Gastrocnemius medialis (tissue), 4 donors: ENCODE measurements around the gene ADD3. TPM values are rescaled to one million over a fixed set of nuclear protein-coding genes. Genes with fewer than 3 reads are reported as not detected.
A peak's percentile ranks its signal among the peaks of the same experiment; 100 is the strongest.

Experiments
- ATAC-seq, 2 donors: fragments of 150-250 bp; one replicate each; pipeline ENCODE4 v1.9.1; 2016
- DNase-seq, 2 donors: peaks; one replicate each; pipeline ENCODE4 v3.0.0-alpha.2; 2019
- H3K27ac ChIP-seq, 4 donors: fragments of 200-600 bp; sonication (generic); 1 replicate in 1 of 4; 2 replicates in 3 of 4; pipeline ENCODE4 v1.5.1; 2016 to 2018; ENCODE audit warnings: mild to moderate bottlenecking in 2 of 4, moderate library complexity in 1 of 4
- H3K27me3 ChIP-seq, 3 donors: fragments of 200-600 bp; sonication (generic) in 2 of 3; 1 replicate in 1 of 3; 2 replicates in 2 of 3; pipeline versions ENCODE4 v1.5.1 to v1.6.0; 2016 to 2019; ENCODE audit warnings: mild to moderate bottlenecking in 1 of 3, moderate library complexity in 1 of 3
- H3K36me3 ChIP-seq, 2 donors: fragments of 200-600 bp; sonication (generic) in 1 of 2; one replicate each; pipeline ENCODE4 v1.5.1; 2017 to 2018
- H3K4me1 ChIP-seq, 2 donors: fragments of 200-600 bp; sonication (generic) in 1 of 2; one replicate each; pipeline ENCODE4 v1.5.1; 2016 to 2017; ENCODE audit warnings: mild to moderate bottlenecking in 2 of 2
- H3K4me3 ChIP-seq, 4 donors: fragments of 200-600 bp; sonication (generic) in 3 of 4; 1 replicate in 1 of 4; 2 replicates in 3 of 4; pipeline ENCODE4 v1.5.1; 2016 to 2019; ENCODE audit warnings: mild to moderate bottlenecking in 2 of 4
- H3K9me3 ChIP-seq, 3 donors: fragments of 200-600 bp; sonication (generic) in 2 of 3; 1 replicate in 1 of 3; 2 replicates in 2 of 3; pipeline ENCODE4 v1.5.1; 2016 to 2019
- CTCF ChIP-seq, 5 experiments: fragments of 450-650 bp in 3 of 5; fragments of 200-600 bp in 2 of 5; sonication (generic) in 2 of 5; IDR thresholded peaks in 4 of 5; conservative IDR thresholded peaks in 1 of 5; 1 replicate in 4 of 5; 2 replicates in 1 of 5; pipeline ENCODE4 v1.5.1; 2016 to 2019; ENCODE audit warnings: antibody characterized with exemption in 5 of 5, mild to moderate bottlenecking in 3 of 5, moderate library complexity in 3 of 5
- POLR2A ChIP-seq, 2 donors: fragments of 450-650 bp; IDR thresholded peaks; one replicate each; pipeline ENCODE4 v1.6.1; 2017; ENCODE audit warnings: antibody characterized with exemption in 2 of 2, mild to moderate bottlenecking in 2 of 2, moderate library complexity in 2 of 2
- in situ Hi-C, 4 donors: fragments of 200-750 bp; cut with MboI; loops; one replicate each; pipeline versions ENCODE4 v1.15.0 to v1.8.0; 2017; ENCODE audit warnings: low sequenced_read_pairs in 4 of 4
- intact Hi-C: fragments of 100-400 bp; cut with DNase I; formaldehyde crosslinking; loops from one replicate; pipeline ENCODE4 v1.15.1; 2023; ENCODE audit warnings: low total_unique reads
- total RNA-seq, 4 donors: library from RNA; depleted of rRNA; stranded (reverse); fragments of >200 nt; gene quantifications; one replicate each; pipeline versions ENCODE4 v1.1.0 to v1.2.3, GENCODE V29; 2016

The ADD3 gene
- total RNA-seq, 4 donors from 2014 or later = 16.0 to 31.3 (median 18.4) TPM

DNA sequence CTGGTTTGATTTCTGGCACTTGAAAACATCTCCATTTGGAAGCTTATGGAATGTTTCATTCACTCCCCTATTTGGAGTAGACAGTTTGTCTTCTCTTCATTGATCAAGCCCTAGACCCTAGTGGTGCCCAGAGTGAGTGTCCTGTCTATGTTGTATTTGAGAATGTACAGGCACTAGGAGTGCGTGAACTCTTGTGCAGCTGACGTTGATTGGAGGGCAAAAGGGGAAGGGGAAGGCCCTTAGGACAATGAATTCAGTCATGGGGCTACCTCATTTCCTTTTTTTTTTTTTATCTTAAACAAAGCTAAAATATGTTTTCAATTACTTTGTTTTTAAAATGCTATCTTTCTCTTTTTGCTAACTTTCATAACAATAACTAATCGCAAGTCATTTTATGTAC, 66.5 kb downstream of the ADD3 start:
- no peaks in the 10 kb centered on the region for H3K9me3 ChIP-seq
- H3K36me3 ChIP-seq = no peaks in the 10 kb centered on the region
- H3K27ac ChIP-seq = peak overlapping the region in 2 of 4 donors; percentile 45
- DNase-seq = no peak
- no peak overlapping the region for H3K4me3 ChIP-seq
- in situ Hi-C loops = no loop called here
- peaks cover 41 to 49% of the 10 kb centered on the region in 2 donors for H3K4me1 ChIP-seq
- intact Hi-C loops = no loop called here
- ATAC-seq = no peak
- no peak for TF ChIP-seq POLR2A (IDR thresholded peaks at IDR 0.05)
- TF ChIP-seq CTCF (IDR thresholded peaks at IDR 0.05 in 4 of 5, conservative IDR thresholded peaks at IDR 0.05 in 1 of 5) = no peak
- no peaks in the 10 kb centered on the region for H3K27me3 ChIP-seq

- TF ChIP-seq CTCF (IDR thresholded peaks at IDR 0.05 in 4 of 5, conservative IDR thresholded peaks at IDR 0.05 in 1 of 5) (no peak), POLR2A (IDR thresholded peaks at IDR 0.05) (no peak)
- Histone ChIP-seq H3K4me3 (no peak overlapping the region), H3K27me3 (no peaks in the 10 kb centered on the region), H3K4me1 (peaks cover 39 to 42% of the 10 kb centered on the region in 2 donors), H3K9me3 (no peaks in the 10 kb centered on the region), H3K27ac (peak overlapping the region; percentile 43 to 67 (median 45)), H3K36me3 (no peaks in the 10 kb centered on the region)
- intact Hi-C loops (loop anchor here (5.0 kb wide), 1 partner anchor 68 kb away; the partner anchor contains the start of gene ADD3), in situ Hi-C loops (no loop called here)
- ATAC-seq (peak; percentile 48 to 66), DNase-seq (no peak)
Measured at GRCh38 chr10:110074758-110075671, 67.2 kb downstream of the ADD3 start.

DNA sequence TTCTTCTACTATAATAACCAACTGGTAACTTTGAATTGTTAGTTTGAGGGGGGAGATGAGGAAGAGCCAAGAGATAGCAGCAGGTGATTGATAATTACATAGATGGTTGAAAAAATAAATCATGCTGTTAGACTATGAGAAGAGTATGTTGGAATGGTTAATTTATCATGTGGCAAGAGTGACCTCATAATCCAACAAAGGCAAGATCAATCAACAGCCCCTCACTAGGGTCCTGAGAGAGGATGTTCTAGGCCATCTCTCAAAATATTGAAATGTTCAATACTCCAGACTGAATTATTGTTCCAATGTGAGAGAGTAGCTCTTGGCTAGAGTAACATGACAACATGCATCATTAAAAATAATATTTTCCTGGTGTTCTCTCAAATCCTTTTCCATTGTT, 67.9 kb downstream of the ADD3 start:
- in situ Hi-C loops (no loop called here), intact Hi-C loops (loop anchor here (5.0 kb wide), 1 partner anchor 68 kb away; the partner anchor contains the start of gene ADD3)
- Histone ChIP-seq H3K9me3 (no peaks in the 10 kb centered on the region), H3K27me3 (no peaks in the 10 kb centered on the region), H3K4me1 (peaks cover 39 to 44% of the 10 kb centered on the region in 2 donors), H3K36me3 (no peaks in the 10 kb centered on the region), H3K27ac (peak overlapping the region; percentile 12 to 67 (median 45)), H3K4me3 (no peak overlapping the region)
- TF ChIP-seq CTCF (IDR thresholded peaks at IDR 0.05 in 4 of 5, conservative IDR thresholded peaks at IDR 0.05 in 1 of 5) (no peak), POLR2A (IDR thresholded peaks at IDR 0.05) (no peak)
- ATAC-seq = no peak
- DNase-seq = no peak

DNA sequence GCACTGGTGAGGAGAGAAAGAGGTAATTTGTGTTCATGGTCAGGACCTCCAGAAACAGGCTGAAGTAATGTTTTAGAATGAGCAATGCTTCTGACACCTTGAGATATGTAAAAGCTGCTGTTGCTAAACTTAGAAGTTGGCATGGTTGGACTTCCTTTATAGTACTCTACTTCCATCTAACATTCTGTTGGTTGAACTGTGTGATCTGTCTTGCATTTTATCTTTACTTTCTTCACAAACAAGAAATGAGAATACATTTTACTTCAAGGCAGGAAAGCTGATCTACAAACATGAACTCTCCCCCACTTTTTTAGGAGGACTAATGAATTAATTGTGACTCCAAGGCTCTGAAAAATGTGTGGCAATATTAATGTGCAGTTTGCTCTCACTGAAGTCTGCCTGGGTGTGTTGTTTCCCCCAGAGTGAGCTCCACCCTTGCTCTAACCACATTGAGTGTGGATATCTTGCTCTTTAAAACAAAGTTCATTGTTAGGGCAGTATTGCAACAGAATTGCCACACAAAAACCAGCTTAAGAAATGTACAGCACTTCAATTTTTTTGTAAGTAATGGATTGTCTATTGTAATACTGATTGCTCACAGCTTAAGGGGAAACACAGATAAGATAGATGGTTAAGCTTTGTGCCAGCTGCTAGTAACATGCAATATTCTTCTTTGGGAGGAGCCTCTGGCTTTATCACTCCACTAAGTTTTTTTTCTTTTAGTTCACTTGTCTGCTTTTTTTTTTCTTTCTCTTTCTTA, 69.0 kb downstream of the ADD3 start:
- Histone ChIP-seq H3K27me3 (no peaks in the 10 kb centered on the region), H3K4me1 (peaks cover 44 to 54% of the 10 kb centered on the region in 2 donors), H3K27ac (peak overlapping the region; percentile 15 to 67 (median 45)), H3K4me3 (peak overlapping the region; percentile 2 to 29 (median 10)), H3K36me3 (no peaks in the 10 kb centered on the region), H3K9me3 (no peaks in the 10 kb centered on the region)
- no peak for TF ChIP-seq POLR2A (IDR thresholded peaks at IDR 0.05)
- TF ChIP-seq CTCF (IDR thresholded peaks at IDR 0.05 in 4 of 5, conservative IDR thresholded peaks at IDR 0.05 in 1 of 5) = no peak
- ATAC-seq (peak; percentile 81), DNase-seq (peak; percentile 50 to 53)
- intact Hi-C loops = loop anchor here (5.0 kb wide), 1 partner anchor 69 kb away; the partner anchor contains the start of gene ADD3
- in situ Hi-C loops = no loop called here
